SK-N-SH treated with all-trans-retinoic acid at 6 μM for 48 hours (cell line): Measurements from ENCODE around the gene DDAH1.

Experiments used
- ATAC-seq: fragments of 200-7000 bp; cut with Tn5 transposase; 3 replicates; pipeline ENCODE4 v1.9.1; 2020; ENCODE audit warnings: mild to moderate bottlenecking, moderate library complexity
- ARNTL ChIP-seq: fragments of 450-650 bp; formaldehyde crosslinking; IDR thresholded peaks from 2 replicates; pipeline ENCODE4 v1.5.0; 2020; ENCODE audit warnings: low read depth, mild to moderate bottlenecking, moderate library complexity, borderline replicate concordance
- BACH2 ChIP-seq: fragments of 250-450 bp; sonication (Bioruptor Pico); IDR thresholded peaks from 2 replicates; pipeline ENCODE4 v1.9.0; 2021; ENCODE audit warnings: mild to moderate bottlenecking, borderline replicate concordance
- CSRNP3 ChIP-seq: fragments of 250-450 bp; sonication (Bioruptor Pico); IDR thresholded peaks from 2 replicates; pipeline ENCODE4 v1.5.1; 2021; ENCODE audit warnings: mild to moderate bottlenecking, moderate library complexity
- GLIS3 ChIP-seq: fragments of 250-450 bp; sonication (Bioruptor Pico); IDR thresholded peaks from 2 replicates; pipeline ENCODE4 v1.5.0; 2020; ENCODE audit warnings: mild to moderate bottlenecking, moderate library complexity
- ISL1 ChIP-seq: fragments of 250-450 bp; sonication (Bioruptor Pico); IDR thresholded peaks from 2 replicates; pipeline ENCODE4 v2.1.2; 2022; ENCODE audit warnings: mild to moderate bottlenecking, moderate library complexity
- PATZ1 ChIP-seq: fragments of 250-450 bp; sonication (Bioruptor Pico); IDR thresholded peaks from 2 replicates; pipeline ENCODE4 v1.8.0; 2020; ENCODE audit warnings: mild to moderate bottlenecking, moderate library complexity, borderline replicate concordance
- POU6F1 ChIP-seq: fragments of 250-450 bp; sonication (Bioruptor Pico); IDR thresholded peaks from 2 replicates; pipeline ENCODE4 v1.8.0; 2021; ENCODE audit warnings: low read depth, mild to moderate bottlenecking, moderate library complexity, borderline replicate concordance
- PPARA ChIP-seq: fragments of 250-450 bp; sonication (Bioruptor Pico); IDR thresholded peaks from 2 replicates; pipeline ENCODE4 v1.5.0; 2020; ENCODE audit warnings: mild to moderate bottlenecking, borderline replicate concordance
- RARB ChIP-seq: fragments of 250-450 bp; sonication (Bioruptor Pico); IDR thresholded peaks from 2 replicates; pipeline ENCODE4 v1.8.0; 2021; ENCODE audit warnings: mild to moderate bottlenecking, moderate library complexity
- SNAI2 ChIP-seq: fragments of 250-450 bp; sonication (Bioruptor Pico); IDR thresholded peaks from 2 replicates; pipeline ENCODE4 v1.5.0; 2020; ENCODE audit warnings: mild to moderate bottlenecking, moderate library complexity
- TOX ChIP-seq: fragments of 250-450 bp; sonication (Bioruptor Pico); IDR thresholded peaks from 2 replicates; pipeline ENCODE4 v1.8.0; 2021; ENCODE audit warnings: mild to moderate bottlenecking, moderate library complexity, borderline replicate concordance
- ZC3H10 ChIP-seq: fragments of 250-450 bp; sonication (Bioruptor Pico); IDR thresholded peaks from 2 replicates; pipeline ENCODE4 v1.5.1; 2021; ENCODE audit warnings: mild to moderate bottlenecking, moderate library complexity
- ZFP3 ChIP-seq: fragments of 250-450 bp; sonication (Bioruptor Pico); IDR thresholded peaks from 2 replicates; pipeline ENCODE4 v1.5.0; 2020; ENCODE audit warnings: mild to moderate bottlenecking, moderate library complexity
- ZFP30 ChIP-seq: fragments of 450-650 bp; formaldehyde crosslinking; IDR thresholded peaks from 2 replicates; pipeline ENCODE4 v1.5.0; 2022; ENCODE audit warnings: mild to moderate bottlenecking, moderate library complexity
- ZNF70 ChIP-seq: fragments of 450-650 bp; formaldehyde crosslinking; IDR thresholded peaks from 2 replicates; pipeline ENCODE4 v1.5.0; 2020; ENCODE audit warnings: mild to moderate bottlenecking, moderate library complexity
- ZNF8 ChIP-seq: fragments of 450-650 bp; formaldehyde crosslinking; IDR thresholded peaks from 2 replicates; pipeline ENCODE4 v1.5.0; 2020; ENCODE audit warnings: mild to moderate bottlenecking, moderate library complexity

The DDAH1 gene

GRCh38 chr1:85280636-85281035, 184.3 kb downstream of the DDAH1 start:
- no peak for ATAC-seq

GRCh38 chr1:85279458-85280080, 185.4 kb downstream of the DDAH1 start:
- ATAC-seq = no peak
- no peak for TF ChIP-seq ZFP30 (CRISPR knock-in tag)
- 0 out of 2 replicates have a peak, but pooled peaks have one; percentile 15 for TF ChIP-seq ZFP3 (CRISPR knock-in tag)
- TF ChIP-seq PATZ1 (CRISPR knock-in tag) = 0 out of 2 replicates have a peak, but pooled peaks have one; percentile 26
- TF ChIP-seq ZNF70 (CRISPR knock-in tag) = no peak
- TF ChIP-seq, all 23 proteins: peak for 2

More at GRCh38 chr1:85280636-85281035, 184.3 kb downstream of the DDAH1 start:
- no peak for TF ChIP-seq ZNF8 (CRISPR knock-in tag)
- TF ChIP-seq PATZ1 (CRISPR knock-in tag) = no peak

GRCh38 chr1:85278853-85279314, 186.1 kb downstream of the DDAH1 start:
- TF ChIP-seq POU6F1 (CRISPR knock-in tag) = no peak
- no peak for TF ChIP-seq CSRNP3 (CRISPR knock-in tag)
- TF ChIP-seq SNAI2 (CRISPR knock-in tag) = no peak
- no peak for TF ChIP-seq GLIS3 (CRISPR knock-in tag)
- TF ChIP-seq ZFP30 (CRISPR knock-in tag) = no peak
- no peak for TF ChIP-seq BACH2 (CRISPR knock-in tag)
- TF ChIP-seq RARB (CRISPR knock-in tag) = no peak
- no peak for TF ChIP-seq ZC3H10 (CRISPR knock-in tag)
- no peak for TF ChIP-seq TOX (CRISPR knock-in tag)
- no peak for TF ChIP-seq PPARA (CRISPR knock-in tag)
- no peak for TF ChIP-seq ZNF70 (CRISPR knock-in tag)
- peak; percentile 44 for ATAC-seq

- TF ChIP-seq PATZ1 (CRISPR knock-in tag) = no peak
- no peak for TF ChIP-seq RARB (CRISPR knock-in tag)
- no peak for TF ChIP-seq ARNTL
- TF ChIP-seq ZNF70 (CRISPR knock-in tag) = no peak
- TF ChIP-seq PPARA (CRISPR knock-in tag) = no peak
- TF ChIP-seq SNAI2 (CRISPR knock-in tag) = no peak
- TF ChIP-seq ISL1 = no peak
- ATAC-seq = no peak
Measured at GRCh38 chr1:85277802-85278201, 187.2 kb downstream of the DDAH1 start.
